Right lobe of liver (tissue), 4 donors: ENCODE data around the gene LAMC1.
"Not testable (repeated sequence)": the region's sequence is repeated elsewhere in the genome, so short reads cannot be mapped to it uniquely, and the experiment has no call there.

Experiments used
- CTCF ChIP-seq, 4 donors: fragments of 200-600 bp in 3 of 4; fragments of 450-650 bp in 1 of 4; IDR thresholded peaks; one replicate each; pipeline versions ENCODE4 v1.5.1 to v1.8.0; 2016 to 2022; ENCODE audit warnings: antibody characterized with exemption in 4 of 4, mild to moderate bottlenecking in 2 of 4
- POLR2A ChIP-seq: fragments of 450-650 bp; IDR thresholded peaks from one replicate; pipeline ENCODE4 v1.6.1; 2017; ENCODE audit warnings: antibody characterized with exemption, mild to moderate bottlenecking
- donor health status: DM: no; HTN: no; CAD: no.
- donor health status: DM: no; HTN: no; CAD: no.
- donor health status: DM: no; HTN: yes; CAD: no.

DNA sequence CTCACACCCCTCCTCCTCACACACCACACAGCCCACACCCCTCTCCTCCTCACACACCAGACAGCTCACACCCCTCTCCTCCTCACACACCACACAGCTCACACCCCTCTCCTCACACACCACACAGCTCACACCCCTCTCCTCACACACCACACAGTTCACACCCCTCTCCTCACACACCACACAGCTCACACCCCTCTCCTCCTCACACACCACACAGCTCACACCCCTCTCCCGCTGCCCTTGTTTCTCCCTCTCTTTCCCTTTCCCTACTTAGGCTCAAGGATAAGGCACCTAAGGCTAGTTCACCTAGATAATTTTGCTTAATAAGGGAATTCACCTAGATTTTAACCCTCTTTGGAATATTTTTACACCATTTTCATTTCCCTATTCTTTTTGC is 126.8 kb downstream of the LAMC1 start:
- not testable (repeated sequence) for TF ChIP-seq CTCF (IDR thresholded peaks at IDR 0.05); POLR2A
